ENCODE measurements around the gene ZNRF1. TPM values are rescaled to one million over a fixed set of nuclear protein-coding genes. Genes with fewer than 3 reads are reported as not detected.

The ZNRF1 gene
- total RNA-seq, 1 donor from 2014 or later: 10.8 TPM

GRCh38 chr16:75116081-75116910 is 117.5 kb downstream of the ZNRF1 start, which contains the start of gene LDHD:
TSS of gene LDHD (minus strand) at chr16:75116780. CDS start at chr16:75116720, 60 bp downstream.
- no peak within 1 kb of the TSS for H3K4me3 ChIP-seq (ENCODE audit: low read depth, low read length)
- H3K27me3 ChIP-seq (ENCODE audit: control insufficient read depth, insufficient read depth, low read length): no peaks in the 10 kb centered on the region
- DNase-seq (ENCODE audit: low read depth) (peak; percentile 22), FAIRE-seq (no peak)
- H3K36me3 ChIP-seq (ENCODE audit: control insufficient read depth, insufficient read depth, low read length): no peaks in the 10 kb centered on the region
- no peak for TF ChIP-seq CTCF (IDR thresholded peaks at IDR 0.05; ENCODE audit: insufficient read depth, low read length, severe bottlenecking)

- DNase-seq (ENCODE audit: low read depth) (no peak), FAIRE-seq (no peak)
- no peaks in the 10 kb centered on the region for H3K27me3 ChIP-seq (ENCODE audit: control insufficient read depth, insufficient read depth, low read length)
- no peaks in the 10 kb centered on the region for H3K36me3 ChIP-seq (ENCODE audit: control insufficient read depth, insufficient read depth, low read length)
- TF ChIP-seq CTCF (IDR thresholded peaks at IDR 0.05; ENCODE audit: insufficient read depth, low read length, severe bottlenecking): no peak
- H3K4me3 ChIP-seq (ENCODE audit: low read depth, low read length): no peak overlapping the region
Measured at GRCh38 chr16:75116911-75117245, 118.1 kb downstream of the ZNRF1 start.

GRCh38 chr16:75118943-75119539 is 120.2 kb downstream of the ZNRF1 start:
- TF ChIP-seq CTCF (IDR thresholded peaks at IDR 0.05; ENCODE audit: insufficient read depth, low read length, severe bottlenecking): no peak
- H3K27me3 ChIP-seq (ENCODE audit: control insufficient read depth, insufficient read depth, low read length): no peaks in the 10 kb centered on the region
- FAIRE-seq (no peak), DNase-seq (ENCODE audit: low read depth) (no peak)
- H3K36me3 ChIP-seq (ENCODE audit: control insufficient read depth, insufficient read depth, low read length): no peaks in the 10 kb centered on the region
- no peak overlapping the region for H3K4me3 ChIP-seq (ENCODE audit: low read depth, low read length)

GRCh38 chr16:75120253-75120652 is 121.4 kb downstream of the ZNRF1 start:
- H3K27me3 ChIP-seq (ENCODE audit: control insufficient read depth, insufficient read depth, low read length): no peaks in the 10 kb centered on the region
- TF ChIP-seq CTCF (IDR thresholded peaks at IDR 0.05; ENCODE audit: insufficient read depth, low read length, severe bottlenecking): no peak
- FAIRE-seq (no peak), DNase-seq (ENCODE audit: low read depth) (no peak)
- H3K36me3 ChIP-seq (ENCODE audit: control insufficient read depth, insufficient read depth, low read length): no peaks in the 10 kb centered on the region
- H3K4me3 ChIP-seq (ENCODE audit: low read depth, low read length): no peak overlapping the region

- no peaks in the 10 kb centered on the region for H3K27me3 ChIP-seq (ENCODE audit: control insufficient read depth, insufficient read depth, low read length)
- no peak for FAIRE-seq
- DNase-seq (ENCODE audit: low read depth): no peak
- no peaks in the 10 kb centered on the region for H3K36me3 ChIP-seq (ENCODE audit: control insufficient read depth, insufficient read depth, low read length)
- no peak overlapping the region for H3K4me3 ChIP-seq (ENCODE audit: low read depth, low read length)
- no peak for TF ChIP-seq CTCF (IDR thresholded peaks at IDR 0.05; ENCODE audit: insufficient read depth, low read length, severe bottlenecking)
Measured at GRCh38 chr16:75121949-75122568, 123.2 kb downstream of the ZNRF1 start.

Data from bronchial epithelial cell (primary cell).